Kidney capillary endothelial cell (primary cell): ENCODE results near the gene KCND1.
"Not testable (repeated sequence)": the region's sequence is repeated elsewhere in the genome, so short reads cannot be mapped to it uniquely, and the experiment has no call there.

Experiments
- DNase-seq: peaks from one replicate; pipeline ENCODE4 v3.0.0-alpha.2; 2018; ENCODE audit warnings: low spot score

Gene KCND1

DNA sequence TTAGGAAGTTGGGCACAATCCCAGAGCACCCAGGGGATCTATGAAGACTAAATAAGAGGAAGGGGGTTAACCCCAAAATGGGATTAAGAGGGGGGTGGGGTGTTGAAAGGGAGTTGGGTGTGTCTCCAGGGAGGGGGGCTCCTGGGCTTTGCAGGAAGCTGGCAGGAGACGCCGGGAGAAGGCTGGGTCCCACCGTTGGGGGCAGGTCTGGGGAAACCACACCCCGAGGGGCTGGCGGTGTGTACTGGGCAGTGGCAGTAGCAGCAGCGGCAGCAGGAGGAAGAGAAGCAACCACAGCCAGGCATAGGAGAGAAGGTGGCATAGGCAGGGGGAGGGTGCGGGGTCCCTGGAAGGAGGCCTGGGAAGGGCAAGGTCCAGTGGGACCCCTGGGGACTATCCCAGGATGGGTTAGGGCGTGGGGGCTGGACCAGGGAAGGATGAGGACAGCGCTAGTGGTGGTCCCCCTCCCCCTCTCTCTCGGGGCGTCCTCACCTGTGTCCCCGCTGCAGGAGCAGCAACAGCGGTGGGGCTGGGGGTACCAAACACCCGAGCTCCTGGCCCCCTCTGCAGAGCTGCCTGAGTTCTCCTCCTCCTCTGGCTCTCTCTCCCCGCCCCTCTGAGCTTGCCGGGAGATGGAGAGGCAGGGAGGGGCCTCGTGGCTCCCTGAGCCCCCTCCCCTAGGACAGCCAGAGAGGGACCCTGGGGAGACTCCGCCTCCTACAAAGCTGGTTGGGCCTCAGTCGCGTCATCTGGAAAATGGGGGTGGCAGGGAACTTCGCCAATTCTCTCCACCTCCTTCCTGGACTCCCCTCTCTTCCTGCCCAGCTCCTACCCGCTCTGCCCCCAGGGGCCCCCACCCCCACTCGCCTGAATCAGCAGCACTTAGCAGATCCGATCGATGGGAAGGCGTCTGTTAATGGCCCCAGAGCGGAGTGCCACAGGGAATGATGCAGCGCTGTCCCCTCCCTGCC is at the start of gene KCND1:
KCND1 (minus strand) TSS at position 596 of the 971 bp plus-strand sequence. CDS start 1,573 bp downstream, outside the sequence.
- DNase-seq, result no peak

DNA sequence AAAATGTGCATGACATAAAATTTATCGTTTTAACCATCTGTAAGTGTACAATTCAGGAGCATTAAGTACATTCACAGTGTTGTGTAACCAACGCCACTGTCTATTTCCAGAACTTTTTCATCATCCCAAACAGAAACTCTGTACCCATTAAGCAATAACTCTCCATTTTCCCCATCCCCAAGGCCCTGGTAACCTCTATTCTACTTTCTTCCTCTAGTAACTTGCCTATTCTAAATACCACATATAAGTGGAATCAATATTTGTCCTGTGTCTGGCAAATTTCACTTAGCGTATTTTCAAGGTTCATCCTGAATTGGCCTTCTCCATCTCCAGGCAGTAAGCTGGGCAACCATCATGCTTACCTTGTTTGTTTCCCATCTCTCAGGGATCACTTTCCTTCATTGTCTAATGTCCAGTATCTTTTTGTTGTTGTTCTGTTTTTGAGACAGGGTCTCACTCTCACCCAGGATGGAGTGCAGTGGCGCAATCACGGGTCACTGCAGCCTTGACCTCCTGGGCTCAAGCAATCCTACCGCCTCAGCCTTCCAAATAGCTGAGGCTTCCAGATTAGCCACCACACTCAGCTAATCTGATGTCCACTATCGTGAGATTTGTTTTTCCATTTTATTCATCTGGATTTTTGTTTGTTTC is 48.1 kb upstream of the KCND1 start:
- no peak for DNase-seq

DNA sequence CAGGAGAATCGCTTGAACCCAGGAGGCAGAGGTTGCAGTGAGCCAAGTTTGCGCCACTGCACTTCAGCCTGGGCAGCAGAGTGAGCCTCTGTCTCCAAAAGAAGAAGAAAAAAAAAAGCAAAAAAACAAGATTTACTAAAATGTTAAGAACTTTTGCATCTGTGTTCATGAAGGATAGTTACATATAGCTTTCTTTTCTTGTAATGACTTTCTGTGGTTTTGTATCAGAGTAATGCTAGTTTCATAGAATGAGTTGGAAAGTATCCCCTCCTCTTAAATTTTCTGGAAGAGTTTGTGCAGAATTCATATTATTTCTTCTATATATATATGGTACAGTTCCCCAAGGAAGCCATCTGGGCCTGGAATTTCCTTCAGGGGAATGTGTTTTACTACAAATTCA is 47.4 kb upstream of the KCND1 start:
- no peak for DNase-seq

DNA sequence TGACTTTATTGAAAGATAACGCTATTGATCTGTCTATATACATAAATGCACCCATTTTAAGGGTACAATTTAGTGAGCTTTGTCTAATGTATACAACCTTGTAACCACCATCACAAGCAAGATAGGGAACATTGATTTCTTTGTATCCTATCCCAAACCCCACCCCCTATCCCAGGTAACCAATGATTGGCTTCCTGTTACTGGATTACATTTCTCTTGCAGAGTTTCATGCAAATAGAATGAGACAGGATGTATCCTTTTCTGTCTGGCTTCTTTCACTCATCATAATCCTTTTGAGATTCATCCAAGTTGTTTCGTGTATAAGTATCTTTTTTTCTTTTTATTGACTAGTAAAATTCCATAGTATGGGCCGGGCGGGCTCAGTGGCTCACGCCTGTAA is 32.1 kb upstream of the KCND1 start:
- no peak for DNase-seq

DNA sequence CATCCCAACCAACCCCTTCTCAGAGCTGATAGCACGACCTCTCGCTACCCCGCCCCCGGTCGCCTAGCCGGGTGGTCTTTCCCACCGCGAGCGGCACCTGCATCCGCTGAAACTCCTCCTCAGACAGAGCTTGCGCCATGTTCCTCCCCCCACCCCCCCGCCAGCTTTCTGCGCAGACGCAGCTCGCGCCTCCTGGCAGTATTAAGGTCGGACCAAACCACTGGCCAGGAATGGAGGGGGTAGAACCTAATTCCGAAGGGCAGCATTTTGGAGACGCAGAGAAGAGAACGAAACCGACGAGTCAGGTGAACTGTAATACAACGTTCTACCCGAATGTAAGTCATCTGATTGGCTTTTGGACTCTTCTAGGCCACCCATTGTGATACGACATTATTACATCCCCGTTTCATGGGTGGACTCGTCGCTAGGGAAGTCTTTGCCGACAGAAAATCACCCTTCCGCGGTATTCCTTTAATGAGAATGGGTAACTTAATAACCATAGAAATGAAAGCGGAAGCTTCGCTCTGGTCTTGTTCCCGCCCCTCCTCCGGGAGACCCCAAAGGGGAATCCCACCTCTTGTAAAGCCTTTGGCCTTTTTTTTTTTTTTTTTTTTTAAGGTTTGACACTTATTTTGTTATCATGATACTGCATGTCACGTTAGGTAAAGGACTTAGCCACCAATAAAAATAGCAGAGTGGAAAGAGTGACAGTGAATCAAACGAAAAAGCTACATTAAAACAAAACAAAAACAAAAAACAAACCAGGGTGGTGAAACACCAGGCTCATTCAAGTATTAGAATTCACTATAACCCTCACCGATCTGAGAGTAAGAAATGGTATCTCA is 30.7 kb upstream of the KCND1 start, which contains the start of gene GRIPAP1:
GRIPAP1 (minus strand) TSS at position 174 of the 845 bp plus-strand sequence; CDS start at position 139, 35 bp downstream.
- peak; percentile 62 for DNase-seq

DNA sequence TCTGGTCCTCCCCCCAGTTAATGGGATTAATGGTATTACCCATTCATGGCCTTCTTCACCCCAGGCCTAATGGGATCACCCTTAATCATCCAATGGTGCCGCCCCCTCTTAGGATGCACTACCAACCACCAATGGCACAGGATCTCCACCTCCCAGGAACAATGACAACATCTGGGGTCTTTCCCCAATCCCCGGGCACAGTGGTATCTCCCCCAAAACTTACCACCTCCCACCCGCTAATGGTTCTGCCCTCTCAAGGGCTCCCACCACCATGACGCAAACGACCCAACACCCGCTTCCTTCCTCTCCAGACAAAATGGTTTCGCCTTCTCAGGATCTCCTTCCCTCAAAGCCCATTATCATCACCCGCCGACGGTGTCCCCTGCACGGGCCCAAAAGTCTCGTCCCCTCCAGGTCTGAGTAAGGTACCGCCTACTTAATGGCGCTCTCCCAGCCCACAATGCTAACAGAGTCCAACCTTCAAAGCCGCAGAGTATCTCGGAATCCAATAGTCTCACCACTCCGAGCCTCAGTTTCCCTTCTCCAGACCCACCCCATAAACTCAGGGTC is 30.0 kb upstream of the KCND1 start:
- peak; percentile 33 for DNase-seq

DNA sequence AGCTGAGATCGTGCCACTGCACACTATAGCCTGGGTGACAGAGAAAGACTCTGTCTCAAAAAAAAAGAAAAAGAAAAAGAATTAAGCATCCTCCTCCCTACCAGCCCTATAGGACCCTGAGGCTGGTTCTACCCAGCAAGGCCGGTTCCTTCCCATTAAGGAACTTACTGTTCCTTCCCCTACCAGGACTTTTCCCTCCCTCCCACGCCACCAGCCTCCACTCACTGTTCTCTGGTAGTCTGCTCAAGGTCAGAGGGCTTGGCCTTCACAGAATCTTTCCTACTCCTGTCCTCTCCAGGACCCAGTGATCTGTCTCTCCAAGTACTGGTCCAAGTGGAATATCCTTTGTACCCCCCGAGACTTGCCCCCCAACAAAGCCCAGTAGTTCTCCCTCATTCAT is 29.0 kb upstream of the KCND1 start:
- no peak for DNase-seq

DNA sequence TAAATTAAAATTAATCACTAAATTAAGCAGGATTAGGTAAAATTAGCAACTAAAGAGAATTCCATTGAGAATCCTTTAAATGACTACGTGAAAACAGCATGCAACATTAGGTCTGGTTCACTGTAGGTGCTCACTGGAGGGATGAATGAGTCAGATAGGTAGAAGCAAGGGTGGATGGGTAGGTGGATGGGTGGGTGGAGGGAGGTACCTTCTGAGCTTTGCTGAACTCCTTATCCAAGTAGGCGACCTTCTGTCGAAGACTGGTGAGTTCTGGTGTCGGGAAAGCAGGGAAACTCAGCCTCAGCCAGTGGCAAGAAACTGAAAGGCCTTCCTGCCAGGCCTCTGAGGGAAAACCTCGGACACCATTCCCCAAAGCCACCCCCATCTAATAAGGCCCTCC is 27.4 kb upstream of the KCND1 start:
- DNase-seq, result no peak

DNA sequence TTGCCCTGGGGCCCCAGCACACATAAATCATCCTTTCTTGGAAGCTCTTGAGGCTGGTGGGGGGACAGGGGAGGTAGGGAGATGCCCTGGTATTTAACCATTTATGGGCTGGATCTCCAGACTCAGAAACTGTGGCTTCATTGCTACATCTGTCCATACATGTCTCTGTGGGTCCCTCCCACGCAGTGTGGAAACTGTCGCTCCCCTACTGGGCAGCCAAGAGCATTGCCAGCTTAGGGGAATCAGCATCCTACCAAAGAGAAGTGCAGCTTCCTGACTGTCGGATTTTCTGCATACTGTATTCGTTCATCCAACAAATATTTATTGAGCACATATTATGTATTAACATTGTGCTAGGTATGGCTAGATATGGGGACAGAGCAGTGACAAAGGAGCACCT is 26.7 kb upstream of the KCND1 start:
- no peak for DNase-seq

DNA sequence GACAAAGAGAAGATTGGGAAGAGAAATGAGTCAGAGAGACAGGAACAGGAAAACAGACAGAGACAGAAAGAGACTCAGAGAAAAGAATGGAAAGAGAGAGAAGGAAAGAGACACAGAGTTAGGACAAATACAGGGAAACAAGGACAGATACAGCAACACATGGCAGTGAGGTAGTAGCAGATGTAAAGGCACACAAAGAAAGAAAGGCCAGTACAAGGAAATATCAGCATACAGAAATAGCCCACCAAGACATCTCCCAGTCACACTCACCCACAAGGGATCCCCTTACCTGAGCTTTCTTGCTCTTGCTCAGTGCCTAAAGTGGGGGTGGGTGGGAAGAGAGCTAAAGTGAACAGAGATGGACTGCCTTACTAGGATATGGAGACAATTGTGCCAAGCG is 26.2 kb upstream of the KCND1 start:
- no peak for DNase-seq

DNA sequence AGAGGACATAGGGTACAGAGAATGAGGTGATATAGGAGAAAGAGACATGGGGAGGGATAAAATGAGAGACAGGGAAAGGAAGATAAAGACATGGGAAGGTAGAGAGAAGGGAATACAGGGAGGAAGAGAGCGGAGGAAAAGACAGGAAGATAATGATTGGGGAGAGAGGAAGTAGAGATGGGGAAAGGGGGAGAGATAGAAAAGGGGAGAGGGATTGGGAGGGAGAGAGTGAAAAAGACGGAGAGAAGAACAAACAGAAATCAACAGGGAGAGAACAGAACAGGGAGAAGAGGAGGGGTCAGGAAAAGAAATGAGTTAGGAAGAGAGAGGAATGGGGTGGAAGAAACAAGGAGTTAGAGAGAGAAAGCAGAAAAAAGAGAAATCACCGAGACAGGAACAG is 25.8 kb upstream of the KCND1 start:
- DNase-seq, result no peak

DNA sequence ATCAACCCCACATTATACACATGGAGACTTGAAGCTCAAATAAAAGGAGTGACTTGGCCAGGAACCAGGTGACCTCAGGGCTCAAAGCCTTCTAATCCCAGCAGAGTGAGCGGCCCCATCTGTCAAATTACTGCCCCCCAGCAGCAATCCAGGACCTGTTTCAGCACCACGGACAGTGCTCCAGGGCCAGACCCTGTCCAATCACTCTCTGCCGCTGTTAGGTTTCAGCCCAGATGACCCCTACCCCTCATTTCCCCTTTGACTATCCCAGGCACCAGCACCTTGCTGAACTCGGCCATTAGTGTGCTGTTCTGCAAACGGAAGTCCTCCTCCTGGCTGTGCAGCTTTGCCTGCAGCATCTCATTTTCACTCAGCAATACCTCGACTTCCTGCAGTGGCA is 25.3 kb upstream of the KCND1 start:
- no peak for DNase-seq

DNA sequence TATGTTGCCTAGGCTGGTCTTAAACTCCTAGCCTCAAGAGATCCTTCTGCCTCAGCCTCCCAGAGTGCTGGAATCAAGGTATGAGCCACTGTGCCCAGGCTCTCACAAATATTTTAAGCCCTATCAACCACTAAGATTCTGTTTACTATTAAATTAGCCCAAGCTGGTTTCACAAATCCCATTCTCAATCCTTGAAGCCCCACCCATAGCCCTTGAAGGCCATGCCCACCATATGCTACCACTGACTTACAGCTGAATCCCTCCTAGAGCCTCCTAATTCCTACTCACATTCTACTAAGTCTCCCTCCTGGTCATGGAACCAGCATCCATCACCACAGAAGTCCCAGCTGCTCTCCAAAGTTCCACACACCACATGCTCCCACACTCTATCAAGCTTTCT is 20.7 kb upstream of the KCND1 start:
- DNase-seq, result no peak

DNA sequence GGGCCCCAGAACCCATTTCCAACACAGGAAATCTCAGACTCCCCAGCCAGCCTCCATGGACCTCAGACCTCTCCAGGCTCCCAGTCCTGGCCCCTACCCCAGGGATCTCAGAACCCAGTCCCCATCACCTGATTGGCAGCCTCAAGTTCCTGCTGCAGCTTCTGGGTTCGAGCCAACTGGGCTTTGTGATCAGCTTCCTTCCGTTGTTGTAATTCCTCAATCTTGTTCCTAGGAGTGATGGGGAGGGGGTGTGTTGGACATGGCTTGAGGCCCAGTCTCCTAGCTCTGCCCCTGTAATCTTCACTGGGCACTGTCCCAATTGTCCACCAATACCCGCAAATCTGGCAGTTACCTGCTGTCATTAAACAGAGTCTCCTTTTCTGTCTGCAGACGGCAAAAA is 17.8 kb upstream of the KCND1 start:
- DNase-seq, result no peak

DNA sequence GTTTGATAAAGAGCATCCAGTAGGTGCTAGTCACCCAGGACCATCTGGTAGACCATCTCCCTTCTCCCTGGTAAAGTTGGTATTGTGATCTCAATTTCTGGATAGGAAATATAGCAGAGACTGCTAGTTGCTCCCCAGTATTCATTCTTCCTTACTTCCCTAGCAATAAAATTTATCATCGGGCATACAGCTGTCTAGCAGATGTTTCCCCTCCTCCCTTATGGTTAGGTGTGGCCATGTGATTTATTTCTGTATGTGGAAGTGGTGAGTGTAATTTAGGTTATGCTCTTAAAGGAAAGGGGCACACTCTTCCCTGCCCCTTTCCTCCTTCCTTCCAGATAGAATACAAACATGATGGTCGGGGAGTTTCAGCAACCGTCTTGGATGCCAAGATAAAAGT is 12.3 kb upstream of the KCND1 start:
- DNase-seq, result no peak

DNA sequence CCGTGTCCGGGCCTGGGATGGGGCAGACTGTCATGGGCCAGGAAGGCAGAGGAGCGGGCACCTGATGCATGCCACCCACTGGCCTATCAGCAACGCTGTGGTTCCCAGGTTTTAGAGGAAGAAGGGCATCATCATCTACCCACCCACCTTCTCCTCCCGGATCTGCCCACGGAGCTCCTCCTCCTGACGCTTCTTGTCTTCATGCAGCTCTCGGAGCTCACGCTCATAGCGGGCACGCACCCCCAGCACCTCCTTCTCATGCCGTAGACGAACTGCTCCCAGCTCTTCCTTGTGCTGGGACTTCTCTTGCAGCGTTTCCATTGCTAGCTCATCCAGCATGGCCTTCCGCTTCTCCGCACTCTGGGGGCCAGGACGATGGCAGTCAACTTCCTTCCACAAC is 11.4 kb upstream of the KCND1 start:
- DNase-seq, result no peak

DNA sequence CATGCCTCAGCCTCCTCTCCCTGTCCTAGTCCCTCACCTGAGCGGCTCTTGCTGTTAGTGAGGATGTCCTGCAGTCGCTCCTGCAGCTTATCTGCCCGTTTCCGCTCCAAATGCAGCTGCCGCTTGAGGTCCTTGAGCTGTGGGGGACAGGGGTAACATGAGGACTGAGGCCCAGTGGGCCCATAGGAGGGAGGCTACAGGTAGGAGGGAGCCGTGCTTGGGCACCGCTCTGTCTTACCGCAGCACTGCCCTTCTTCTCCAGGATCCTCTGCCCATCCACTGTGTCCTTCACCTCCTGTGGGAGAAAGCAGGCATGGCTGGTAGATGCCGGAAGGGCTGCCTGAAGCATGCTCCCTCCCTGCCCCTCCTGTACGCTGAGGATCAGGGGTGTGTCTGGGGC is 9.5 kb upstream of the KCND1 start:
- no peak for DNase-seq

DNA sequence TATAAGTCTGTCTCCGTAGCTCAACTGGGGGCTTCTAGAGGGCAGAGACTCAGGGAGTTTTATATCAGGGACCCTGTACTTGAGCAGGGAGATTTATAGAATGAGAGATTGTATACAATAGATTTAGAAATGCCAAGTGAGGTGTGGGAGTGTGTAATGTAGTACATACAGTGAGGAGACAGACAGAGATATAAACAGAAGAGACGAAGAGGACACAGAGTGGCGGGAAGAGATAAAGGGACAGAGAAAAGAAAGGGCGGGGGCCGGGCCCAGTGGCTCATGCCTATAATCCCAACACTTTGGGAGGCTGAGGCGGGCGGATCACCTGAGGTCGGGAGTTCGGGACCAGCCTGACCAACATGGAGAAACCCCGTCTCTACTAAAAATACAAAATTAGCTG is 8.7 kb upstream of the KCND1 start:
- DNase-seq, result not testable (repeated sequence)

DNA sequence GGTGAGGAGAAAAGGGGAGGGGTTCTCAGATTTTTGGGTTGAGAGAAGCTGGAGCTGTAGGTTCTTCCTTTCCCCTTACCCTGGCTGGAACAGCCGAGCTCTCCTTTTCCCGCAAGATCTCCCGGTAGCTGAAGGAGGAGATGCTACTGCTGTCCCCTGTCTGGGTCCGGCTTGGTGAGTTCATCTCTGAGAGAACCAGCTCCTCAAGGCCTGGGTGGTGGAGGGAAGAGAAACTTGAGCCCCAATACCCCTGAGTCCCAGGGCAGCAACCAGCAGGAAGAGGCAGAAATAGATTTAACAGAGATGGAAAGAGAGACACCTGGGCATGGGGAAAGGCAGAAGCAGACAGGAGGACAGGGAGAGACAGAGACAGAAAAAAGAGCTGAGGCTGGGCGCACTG is 6.6 kb upstream of the KCND1 start:
- no peak for DNase-seq

DNA sequence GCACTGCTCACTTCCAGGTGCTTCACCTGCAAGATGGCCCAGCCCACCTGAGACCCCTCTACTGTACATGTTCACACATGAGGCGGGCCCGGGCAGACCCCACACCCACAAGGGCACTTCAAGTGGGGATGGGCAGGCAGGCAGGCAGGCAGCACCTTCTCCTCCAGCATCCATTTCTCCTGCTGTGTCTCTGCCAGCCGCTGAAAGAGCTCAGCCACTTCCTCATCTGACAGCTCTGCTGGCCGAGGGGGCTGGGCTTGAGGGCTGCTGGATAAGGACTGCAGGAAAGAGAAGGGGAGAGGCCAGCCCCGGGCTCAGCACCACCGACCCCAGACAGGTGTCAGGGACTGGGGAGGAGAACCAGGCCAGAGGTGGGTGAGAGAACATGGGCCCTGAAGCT is 4.4 kb upstream of the KCND1 start:
- DNase-seq, result no peak

DNA sequence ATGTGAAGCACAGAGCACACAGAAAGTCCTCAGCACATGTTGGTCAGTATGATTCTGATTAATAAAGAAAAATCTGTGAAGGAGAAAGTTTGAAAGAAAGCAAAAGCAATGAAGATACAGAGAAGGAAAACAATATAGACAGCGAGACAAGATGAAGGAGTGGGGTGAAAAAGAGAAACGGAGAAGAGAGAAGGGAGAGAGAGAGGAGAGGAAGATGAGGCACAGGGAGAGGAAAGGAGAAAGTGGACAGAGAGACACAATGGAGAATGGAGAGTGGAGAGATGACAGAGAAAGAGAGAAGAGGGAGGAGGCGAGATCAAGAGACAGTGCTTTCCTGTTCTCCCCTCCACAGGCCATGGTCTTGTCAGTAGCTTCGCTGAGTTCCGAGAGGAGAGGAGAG is 3.9 kb upstream of the KCND1 start:
- DNase-seq, result no peak

DNA sequence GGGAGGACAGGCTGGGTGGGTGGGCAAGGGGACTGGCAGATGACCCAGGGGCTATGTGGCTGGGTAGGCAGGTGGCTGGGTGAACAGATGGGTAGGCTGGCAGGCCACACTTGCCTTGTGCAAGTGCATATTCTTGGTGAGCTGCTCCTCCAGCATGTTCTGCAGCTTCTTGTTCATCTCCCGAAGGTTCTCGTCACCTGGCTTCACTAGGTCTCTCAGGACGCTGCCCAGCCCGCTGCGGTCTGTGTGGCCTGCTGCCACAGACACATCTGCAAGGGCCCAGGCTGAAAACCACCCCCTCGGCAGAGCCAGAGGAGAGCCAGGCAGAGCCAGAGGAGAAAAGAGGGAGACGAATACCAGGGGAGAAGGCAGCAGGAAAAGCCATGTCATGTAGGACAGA is 3.4 kb upstream of the KCND1 start:
- DNase-seq, result no peak
